HEK293 (cell line): ENCODE results near the gene AP5S1.

Source experiments
- CTCF ChIA-PET: fragments of 350-600 bp; formaldehyde crosslinking; extraction: SDS; loops from one replicate; lab custom pipeline; 2021; ENCODE audit warnings: antibody characterized with exemption; lab: Yijun Ruan, JAX
- POLR2A ChIA-PET: fragments of 300-600 bp; formaldehyde crosslinking; extraction: SDS; loops from one replicate; lab custom pipeline; 2020; ENCODE audit warnings: antibody characterized with exemption, inconsistent platforms; lab: Yijun Ruan, JAX
- H3K27ac ChIP-seq: fragments of 200-500 bp; sonication (Bioruptor generic); 2 replicates; pipeline ENCODE4 v1.5.1; 2014; ENCODE audit warnings: low read depth, low read length, control low read depth, inconsistent platforms; ENCODE audit errors: extremely low read depth
- H3K36me3 ChIP-seq, 2 experiments: fragments of 200-500 bp in 1 of 2; sonication (Bioruptor generic) in 1 of 2; 1 replicate in 1 of 2; 2 replicates in 1 of 2; pipeline ENCODE4 v1.5.1; 2014 to 2017; ENCODE audit warnings: inconsistent platforms in 2 of 2, low read length in 2 of 2; ENCODE audit not compliant: control insufficient read depth in 2 of 2, insufficient read depth in 1 of 2
- H3K4me1 ChIP-seq: fragments of 200-500 bp; sonication (Bioruptor generic); 2 replicates; pipeline ENCODE4 v1.5.1; 2014; ENCODE audit warnings: mild to moderate bottlenecking, low read length, inconsistent platforms; ENCODE audit not compliant: control insufficient read depth, insufficient read depth
- H3K4me3 ChIP-seq: 2 replicates; pipeline ENCODE4 v1.5.1; 2011; ENCODE audit warnings: low read depth, mild to moderate bottlenecking, control low read depth, low read length, moderate library complexity
- H3K9me3 ChIP-seq: fragments of 200-500 bp; sonication (Bioruptor generic); 2 replicates; pipeline ENCODE4 v1.5.1; 2014; ENCODE audit warnings: low read depth, low read length, inconsistent platforms; ENCODE audit not compliant: control insufficient read depth, insufficient read depth
- GLIS1 ChIP-seq: fragments of 450-650 bp; formaldehyde crosslinking; IDR thresholded peaks from 2 replicates; pipeline ENCODE4 v1.5.1; 2016; ENCODE audit warnings: missing biosample characterization, missing genetic modification characterization
- IKZF3 ChIP-seq: fragments of 450-650 bp; IDR thresholded peaks from 2 replicates; pipeline ENCODE4 v1.5.0; 2018; ENCODE audit warnings: missing biosample characterization, mild to moderate bottlenecking, missing genetic modification characterization, moderate library complexity
- KLF10 ChIP-seq: fragments of 450-650 bp; IDR thresholded peaks from 2 replicates; pipeline ENCODE4 v1.5.1; 2018; ENCODE audit warnings: missing biosample characterization, mild to moderate bottlenecking, missing genetic modification characterization
- MYNN ChIP-seq: fragments of 450-650 bp; formaldehyde crosslinking; IDR thresholded peaks from 2 replicates; pipeline ENCODE4 v1.5.1; 2016; ENCODE audit warnings: missing biosample characterization, missing genetic modification characterization, borderline replicate concordance
- OSR2 ChIP-seq: fragments of 450-650 bp; formaldehyde crosslinking; IDR thresholded peaks from 2 replicates; pipeline ENCODE4 v1.5.1; 2016; ENCODE audit warnings: missing biosample characterization, missing genetic modification characterization
- ZBTB10 ChIP-seq: fragments of 450-650 bp; formaldehyde crosslinking; IDR thresholded peaks from 2 replicates; pipeline ENCODE4 v1.5.1; 2016; ENCODE audit warnings: missing biosample characterization, missing genetic modification characterization
- ZFHX2 ChIP-seq: fragments of 450-650 bp; formaldehyde crosslinking; conservative IDR thresholded peaks from 2 replicates; pipeline ENCODE4 v1.5.1; 2016; ENCODE audit warnings: missing biosample characterization, missing genetic modification characterization
- ZFP3 ChIP-seq: fragments of 450-650 bp; formaldehyde crosslinking; IDR thresholded peaks from 2 replicates; pipeline ENCODE4 v1.5.1; 2016; ENCODE audit warnings: low read depth, missing biosample characterization, missing genetic modification characterization
- ZFP37 ChIP-seq: fragments of 450-650 bp; formaldehyde crosslinking; IDR thresholded peaks from 2 replicates; pipeline ENCODE4 v1.5.1; 2016; ENCODE audit warnings: missing biosample characterization, missing genetic modification characterization
- ZNF10 ChIP-seq: fragments of 450-650 bp; formaldehyde crosslinking; IDR thresholded peaks from 2 replicates; pipeline ENCODE4 v1.5.1; 2017; ENCODE audit warnings: missing biosample characterization, missing genetic modification characterization
- ZNF114 ChIP-seq: fragments of 450-650 bp; formaldehyde crosslinking; IDR thresholded peaks from 2 replicates; pipeline ENCODE4 v1.5.0; 2017; ENCODE audit warnings: missing biosample characterization, missing genetic modification characterization
- ZNF146 ChIP-seq: fragments of 450-650 bp; formaldehyde crosslinking; IDR thresholded peaks from 2 replicates; pipeline ENCODE4 v1.5.1; 2016; ENCODE audit warnings: missing biosample characterization, missing genetic modification characterization
- ZNF169 ChIP-seq: fragments of 450-650 bp; formaldehyde crosslinking; IDR thresholded peaks from 2 replicates; pipeline ENCODE4 v1.5.1; 2016; ENCODE audit warnings: missing biosample characterization, missing genetic modification characterization
- ZNF174 ChIP-seq: fragments of 450-650 bp; formaldehyde crosslinking; IDR thresholded peaks from 2 replicates; pipeline ENCODE4 v1.5.0; 2017; ENCODE audit warnings: missing biosample characterization, mild to moderate bottlenecking, missing genetic modification characterization
- ZNF184 ChIP-seq: fragments of 450-650 bp; IDR thresholded peaks from 2 replicates; pipeline ENCODE4 v1.5.1; 2018; ENCODE audit warnings: missing biosample characterization, mild to moderate bottlenecking, missing genetic modification characterization
- ZNF26 ChIP-seq: fragments of 450-650 bp; formaldehyde crosslinking; IDR thresholded peaks from 2 replicates; pipeline ENCODE4 v1.5.1; 2016; ENCODE audit warnings: missing biosample characterization, missing genetic modification characterization
- ZNF302 ChIP-seq: fragments of 450-650 bp; formaldehyde crosslinking; IDR thresholded peaks from 2 replicates; pipeline ENCODE4 v1.5.1; 2016; ENCODE audit warnings: missing biosample characterization, missing genetic modification characterization, low read depth
- ZNF311 ChIP-seq: fragments of 450-650 bp; formaldehyde crosslinking; IDR thresholded peaks from 2 replicates; pipeline ENCODE4 v1.5.1; 2017; ENCODE audit warnings: missing biosample characterization, missing genetic modification characterization, borderline replicate concordance
- ZNF391 ChIP-seq: fragments of 450-650 bp; formaldehyde crosslinking; IDR thresholded peaks from 2 replicates; pipeline ENCODE4 v1.5.1; 2016; ENCODE audit warnings: low read depth, missing biosample characterization, missing genetic modification characterization, borderline replicate concordance
- ZNF394 ChIP-seq: fragments of 450-650 bp; formaldehyde crosslinking; IDR thresholded peaks from 2 replicates; pipeline ENCODE4 v1.5.1; 2016; ENCODE audit warnings: missing biosample characterization, missing genetic modification characterization, mild to moderate bottlenecking, moderate library complexity, borderline replicate concordance
- ZNF398 ChIP-seq: fragments of 450-650 bp; formaldehyde crosslinking; IDR thresholded peaks from 2 replicates; pipeline ENCODE4 v1.5.1; 2017; ENCODE audit warnings: missing biosample characterization, missing genetic modification characterization
- ZNF560 ChIP-seq: fragments of 450-650 bp; formaldehyde crosslinking; IDR thresholded peaks from 2 replicates; pipeline ENCODE4 v1.5.1; 2017; ENCODE audit warnings: missing biosample characterization, missing genetic modification characterization, borderline replicate concordance
- ZNF561 ChIP-seq: fragments of 450-650 bp; IDR thresholded peaks from 2 replicates; pipeline ENCODE4 v1.5.1; 2018; ENCODE audit warnings: missing biosample characterization, missing genetic modification characterization, borderline replicate concordance
- ZNF585B ChIP-seq: fragments of 450-650 bp; formaldehyde crosslinking; IDR thresholded peaks from 2 replicates; pipeline ENCODE4 v1.5.1; 2016; ENCODE audit warnings: missing biosample characterization, missing genetic modification characterization
- ZNF600 ChIP-seq: fragments of 450-650 bp; formaldehyde crosslinking; IDR thresholded peaks from 2 replicates; pipeline ENCODE4 v1.5.1; 2016; ENCODE audit warnings: missing biosample characterization, missing genetic modification characterization
- ZNF629 ChIP-seq: fragments of 450-650 bp; formaldehyde crosslinking; IDR thresholded peaks from 2 replicates; pipeline ENCODE4 v1.5.1; 2017; ENCODE audit warnings: missing biosample characterization, missing genetic modification characterization
- ZNF654 ChIP-seq: fragments of 450-650 bp; formaldehyde crosslinking; IDR thresholded peaks from 2 replicates; pipeline ENCODE4 v1.5.1; 2016; ENCODE audit warnings: low read depth, missing biosample characterization, missing genetic modification characterization
- ZNF660 ChIP-seq: fragments of 450-650 bp; IDR thresholded peaks from 2 replicates; pipeline ENCODE4 v1.5.1; 2018; ENCODE audit warnings: missing biosample characterization, mild to moderate bottlenecking, missing genetic modification characterization
- ZNF664 ChIP-seq: fragments of 450-650 bp; formaldehyde crosslinking; IDR thresholded peaks from 2 replicates; pipeline ENCODE4 v1.5.1; 2016; ENCODE audit warnings: missing biosample characterization, missing genetic modification characterization
- ZNF692 ChIP-seq: fragments of 450-650 bp; formaldehyde crosslinking; IDR thresholded peaks from 2 replicates; pipeline ENCODE4 v1.5.1; 2016; ENCODE audit warnings: missing biosample characterization, missing genetic modification characterization
- ZSCAN16 ChIP-seq: fragments of 450-650 bp; formaldehyde crosslinking; IDR thresholded peaks from 2 replicates; pipeline ENCODE4 v1.5.1; 2016; ENCODE audit warnings: missing biosample characterization, missing genetic modification characterization

The AP5S1 gene

GRCh38 chr20:3865887-3866407 is 45.6 kb downstream of the AP5S1 start:
- H3K4me3 ChIP-seq, result no peak overlapping the region
- H3K36me3 ChIP-seq, result peaks cover 32 to 79% of the 10 kb centered on the region in 2 experiments
- ChIA-PET POLR2A (interaction anchor here (1.9 kb wide), 1 partner anchor 10 kb away, joined by 7 read pairs; no protein-coding TSS in a partner anchor), CTCF (interaction anchor here (5.7 kb wide), 1 partner anchor 10 kb away, joined by 26 read pairs; no protein-coding TSS in a partner anchor)
- H3K27ac ChIP-seq, result no peak overlapping the region
- H3K9me3 ChIP-seq, result no peaks in the 10 kb centered on the region
- TF ChIP-seq ZNF398 (no peak), ZNF660 (no peak), ZNF311 (tag by site-specific recombination) (no peak), ZNF302 (tag by site-specific recombination) (no peak), ZNF184 (no peak), ZNF174 (tag by site-specific recombination) (no peak), ZNF585B (tag by site-specific recombination) (no peak), ZFP3 (no peak), ZNF394 (tag by site-specific recombination) (no peak), ZFP37 (tag by site-specific recombination) (no peak), ZNF146 (tag by site-specific recombination) (no peak), ZNF10 (tag by site-specific recombination) (no peak), MYNN (no peak), ZNF692 (tag by site-specific recombination) (no peak), KLF10 (tag by site-specific recombination) (no peak), ZNF169 (tag by site-specific recombination) (no peak), IKZF3 (no peak)
- TF ChIP-seq, all 188 proteins: peak for 0
- H3K4me1 ChIP-seq, result no peaks in the 10 kb centered on the region

- no peaks in the 10 kb centered on the region for H3K9me3 ChIP-seq
- no peaks in the 10 kb centered on the region for H3K4me1 ChIP-seq
- POLR2A ChIA-PET, result interaction anchor here (0.8 to 1.9 kb wide), 2 partner anchors 9 to 17 kb away, joined by 3 to 7 read pairs; no protein-coding TSS in a partner anchor
- H3K27ac ChIP-seq, result no peak overlapping the region
- CTCF ChIA-PET, result interaction anchor here (0.6 to 5.7 kb wide), 3 partner anchors 11 to 215 kb away, joined by 3 to 26 read pairs (median 3); no protein-coding TSS in a partner anchor
- H3K4me3 ChIP-seq, result no peak overlapping the region
- peaks cover 27 to 76% of the 10 kb centered on the region in 2 experiments for H3K36me3 ChIP-seq
- TF ChIP-seq GLIS1 (tag by site-specific recombination), result peak; percentile 40
- no peak for TF ChIP-seq ZSCAN16 (tag by site-specific recombination)
- TF ChIP-seq ZNF561 (tag by site-specific recombination), result no peak
- no peak for TF ChIP-seq ZBTB10 (tag by site-specific recombination)
- TF ChIP-seq ZNF26, result no peak
- TF ChIP-seq ZFHX2 (tag by site-specific recombination), result 0 out of 2 replicates have a peak, but pooled peaks have one; percentile 18
- no peak for TF ChIP-seq OSR2
- TF ChIP-seq ZNF560 (tag by site-specific recombination), result no peak
- no peak for TF ChIP-seq ZNF654 (tag by site-specific recombination)
- TF ChIP-seq ZNF600, result no peak
- TF ChIP-seq ZNF114 (tag by site-specific recombination), result no peak
- TF ChIP-seq ZNF664 (tag by site-specific recombination), result no peak
- TF ChIP-seq ZNF391 (tag by site-specific recombination), result no peak
- no peak for TF ChIP-seq ZNF174 (tag by site-specific recombination)
- no peak for TF ChIP-seq ZNF629 (tag by site-specific recombination)
Observed at GRCh38 chr20:3866464-3866863, 46.1 kb downstream of the AP5S1 start.
